Mononuclear cell (primary cell): Measurements from ENCODE around the gene PTMA. TPM values are rescaled to one million over a fixed set of nuclear protein-coding genes. Genes with fewer than 3 reads are reported as not detected.
"Not testable (repeated sequence)": the region's sequence is repeated elsewhere in the genome, so short reads cannot be mapped to it uniquely, and the experiment has no call there.

Experiments used
- H3K27me3 ChIP-seq: 2 replicates; pipeline ENCODE4 v1.6.0; 2011; ENCODE audit warnings: low read length, control low read depth; ENCODE audit not compliant: insufficient read depth
- H3K4me1 ChIP-seq: 2 replicates; pipeline ENCODE4 v1.5.1; 2011; ENCODE audit warnings: mild to moderate bottlenecking, low read length, control low read depth; ENCODE audit not compliant: insufficient read depth
- H3K4me3 ChIP-seq: 2 replicates; pipeline ENCODE4 v1.5.1; 2011; ENCODE audit warnings: mild to moderate bottlenecking, low read length, moderate library complexity
- H3K9me3 ChIP-seq: 2 replicates; pipeline ENCODE4 v1.5.1; 2011; ENCODE audit warnings: low read depth, mild to moderate bottlenecking, control low read depth, low read length
- total RNA-seq: library from RNA; depleted of rRNA; stranded (reverse); fragments of >200 nt; gene quantifications from one replicate; pipeline ENCODE4 v1.2.3, GENCODE V29; 2012

Gene PTMA
- total RNA-seq, 1 donor, result 1,408 TPM

DNA sequence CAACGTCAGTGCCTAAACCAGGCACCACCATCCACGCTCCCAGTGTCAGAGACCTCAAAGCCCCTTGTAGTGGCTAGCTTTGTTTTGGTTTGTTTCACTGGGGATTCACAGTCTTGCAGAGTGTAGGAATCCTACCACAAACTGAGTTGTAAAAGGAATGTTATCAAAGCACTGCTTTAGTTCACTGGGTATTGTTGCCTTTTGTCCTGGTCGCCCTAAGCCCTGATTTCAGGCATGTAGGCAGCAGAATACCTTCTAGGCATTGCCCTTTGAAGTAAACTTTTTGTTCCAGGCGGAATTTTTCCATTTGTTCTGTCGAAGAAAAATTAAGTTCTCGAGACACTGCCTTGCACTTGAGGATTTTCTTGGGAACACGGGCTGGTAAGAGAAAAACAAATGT, 29.4 kb downstream of the PTMA start:
- Histone ChIP-seq H3K9me3 (no peaks in the 10 kb centered on the region), H3K4me3 (no peak overlapping the region), H3K4me1 (no peaks in the 10 kb centered on the region), H3K27me3 (no peaks in the 10 kb centered on the region)

DNA sequence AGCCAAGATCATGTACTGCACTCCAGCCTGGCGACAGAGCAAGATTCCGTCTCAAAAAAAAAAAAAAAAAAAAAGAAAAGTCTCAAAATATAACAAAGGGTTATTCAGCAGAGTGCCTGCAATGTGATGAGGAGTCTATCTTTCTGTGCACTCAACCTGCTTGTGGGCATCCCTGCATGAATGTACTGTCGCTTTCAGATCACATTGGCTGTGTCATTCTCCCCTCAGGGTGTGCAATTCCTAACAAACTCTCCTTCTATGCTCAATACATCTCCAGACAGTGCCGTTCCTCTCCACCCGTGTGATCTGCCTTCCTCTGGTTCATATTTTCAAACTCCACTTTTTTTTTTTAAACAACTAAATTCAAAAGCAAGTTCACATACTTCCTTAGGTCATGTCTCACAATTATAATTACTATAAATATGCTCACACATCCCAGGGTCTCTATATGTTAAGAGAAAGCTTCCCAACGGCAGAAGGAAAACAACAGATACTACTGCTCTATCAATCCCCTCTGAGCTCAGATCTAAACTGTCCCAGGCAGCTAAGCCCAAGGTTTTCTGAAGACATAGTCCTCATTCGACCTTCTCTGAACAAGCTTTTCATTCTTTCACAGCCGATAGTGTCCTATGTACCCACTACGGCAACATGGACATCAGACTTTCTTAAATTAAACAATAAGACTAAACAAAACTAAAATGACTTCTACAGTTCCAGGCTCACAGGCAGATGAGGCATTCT, 35.2 kb downstream of the PTMA start:
- H3K4me3 ChIP-seq, result no peak overlapping the region
- H3K4me1 ChIP-seq, result no peaks in the 10 kb centered on the region
- no peaks in the 10 kb centered on the region for H3K27me3 ChIP-seq

DNA sequence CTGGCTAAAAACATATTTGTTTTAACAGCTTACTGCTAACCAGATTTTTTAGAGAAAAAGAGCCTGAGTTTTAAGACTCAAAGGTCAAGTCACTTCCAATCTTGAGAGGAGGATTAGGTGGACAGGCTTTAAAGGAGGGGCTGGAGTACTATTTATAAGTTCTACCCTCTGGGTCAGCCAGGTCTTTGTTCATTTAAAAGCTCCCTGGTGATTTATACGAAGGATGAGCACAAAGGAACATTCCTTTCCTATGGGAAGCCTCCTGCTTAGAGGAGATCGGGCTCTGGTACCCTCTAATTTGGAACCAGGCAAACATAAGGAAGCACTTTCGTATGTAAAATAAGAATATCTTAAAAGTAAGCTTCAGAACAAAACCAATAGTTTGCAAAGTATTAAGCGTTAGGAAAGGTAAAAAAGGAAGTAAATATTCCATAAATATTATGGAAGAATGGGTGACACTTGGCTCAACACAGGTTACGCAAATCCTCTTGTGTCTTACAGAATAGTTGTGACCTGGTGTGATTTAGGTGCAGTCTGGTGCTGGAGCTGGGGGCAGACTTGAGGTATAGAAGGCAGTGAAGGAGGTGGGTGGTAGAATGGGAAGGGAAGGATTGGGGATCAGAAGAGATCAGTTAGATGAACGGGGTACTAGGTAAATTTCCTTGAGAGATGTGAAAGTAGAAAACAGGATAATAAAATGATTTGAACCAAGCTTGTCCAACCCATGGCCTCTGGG, 37.1 kb downstream of the PTMA start:
- H3K4me3 ChIP-seq, result no peak overlapping the region
- H3K9me3 ChIP-seq, result no peaks in the 10 kb centered on the region
- H3K4me1 ChIP-seq, result no peaks in the 10 kb centered on the region
- no peaks in the 10 kb centered on the region for H3K27me3 ChIP-seq

More for the DNA sequence above, 35.2 kb downstream of the PTMA start:
- no peaks in the 10 kb centered on the region for H3K9me3 ChIP-seq

DNA sequence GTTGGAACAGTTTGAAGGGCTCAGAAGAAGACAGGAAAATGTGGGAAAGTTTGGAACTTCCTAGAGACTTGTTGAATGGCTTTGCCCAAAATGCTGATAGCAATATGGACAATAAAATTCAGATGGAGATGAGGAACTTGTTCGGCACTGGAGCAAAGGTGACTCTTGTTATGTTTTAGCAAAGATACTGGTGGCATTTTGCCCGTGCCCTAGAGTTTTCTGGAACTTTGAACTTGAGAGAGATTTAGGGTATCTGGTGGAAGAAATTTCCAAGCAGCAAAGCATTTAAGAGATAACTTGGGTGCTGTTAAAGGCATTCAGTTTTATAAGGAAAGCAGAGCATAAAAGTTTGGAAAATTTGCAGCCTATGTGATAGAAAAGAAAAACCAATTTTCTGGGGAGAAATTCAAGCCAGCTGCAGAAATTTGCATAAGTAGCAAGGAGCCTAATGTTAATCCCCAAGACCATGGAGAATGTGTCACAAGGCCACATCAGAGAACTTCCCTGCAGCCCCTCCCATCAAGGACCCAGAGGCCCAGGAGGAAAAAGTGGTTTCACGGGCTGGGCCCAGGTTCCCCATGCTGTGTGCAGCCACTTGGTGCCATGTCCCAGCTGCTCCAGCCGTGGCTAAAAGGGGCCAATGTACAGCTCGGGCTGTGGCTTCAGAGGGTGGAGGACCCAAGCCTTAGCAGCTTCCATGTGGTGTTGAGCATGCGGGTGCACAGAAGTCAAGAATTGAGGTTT, 40.0 kb downstream of the PTMA start:
- H3K4me3 ChIP-seq, H3K9me3 ChIP-seq, H3K27me3 ChIP-seq, H3K4me1 ChIP-seq: not testable (repeated sequence)

DNA sequence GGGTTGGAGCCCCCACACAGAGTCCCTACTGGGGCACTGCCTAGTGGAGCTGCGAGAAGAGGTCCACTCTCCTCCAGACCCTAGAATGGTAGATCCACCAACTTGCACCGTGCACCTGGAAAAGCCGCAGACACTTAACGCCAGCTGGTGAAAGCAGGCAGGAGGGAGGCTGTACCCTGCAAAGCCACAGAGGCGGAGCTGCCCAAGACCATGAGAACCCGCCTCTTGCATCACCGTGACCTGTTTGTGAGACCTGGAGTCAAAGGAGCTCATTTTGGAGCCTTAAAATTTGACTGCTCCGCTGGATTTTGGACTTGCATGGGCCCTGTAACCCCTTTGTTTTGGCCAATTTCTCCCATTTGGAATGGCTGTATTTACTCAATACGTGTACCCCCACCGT, 40.7 kb downstream of the PTMA start:
- H3K9me3 ChIP-seq, H3K4me3 ChIP-seq, H3K4me1 ChIP-seq, H3K27me3 ChIP-seq: not testable (repeated sequence)

DNA sequence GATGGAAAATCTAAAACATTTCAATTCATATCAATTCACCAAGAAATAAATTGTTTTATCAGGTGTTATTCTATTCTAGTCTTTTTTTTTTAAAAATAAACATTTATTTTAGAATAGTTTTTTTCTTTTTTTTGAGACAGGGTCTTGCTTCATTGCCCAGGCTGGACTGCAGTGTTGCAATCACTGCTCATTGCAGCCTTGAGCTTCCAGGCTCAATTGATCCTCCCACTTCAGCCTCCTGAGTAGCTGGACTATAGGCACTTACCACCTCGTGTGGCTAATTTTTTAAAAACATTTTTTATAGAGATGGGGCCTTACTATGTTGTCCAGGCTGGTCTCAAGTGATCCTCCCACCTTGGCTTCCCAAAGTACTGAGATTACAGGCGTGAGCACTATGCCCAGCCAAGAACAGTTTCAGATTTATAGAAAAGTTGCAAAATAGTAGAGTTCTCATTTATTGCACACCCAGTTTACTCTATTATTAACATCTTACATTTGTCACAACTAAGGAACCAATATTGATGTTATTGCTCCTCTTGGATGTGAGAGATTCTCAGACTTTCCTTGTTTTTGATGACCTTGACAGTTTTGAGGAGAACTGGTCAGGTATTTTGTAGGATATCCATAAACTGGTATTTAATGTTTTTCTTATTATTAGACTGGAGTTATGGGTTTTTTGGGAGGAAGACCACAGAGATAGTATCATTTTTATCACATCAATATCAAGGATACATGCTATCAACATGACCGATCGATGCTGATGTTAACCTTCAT, 42.9 kb downstream of the PTMA start:
- Histone ChIP-seq H3K4me3 (no peak overlapping the region), H3K9me3 (no peaks in the 10 kb centered on the region), H3K4me1 (no peaks in the 10 kb centered on the region), H3K27me3 (no peaks in the 10 kb centered on the region)

DNA sequence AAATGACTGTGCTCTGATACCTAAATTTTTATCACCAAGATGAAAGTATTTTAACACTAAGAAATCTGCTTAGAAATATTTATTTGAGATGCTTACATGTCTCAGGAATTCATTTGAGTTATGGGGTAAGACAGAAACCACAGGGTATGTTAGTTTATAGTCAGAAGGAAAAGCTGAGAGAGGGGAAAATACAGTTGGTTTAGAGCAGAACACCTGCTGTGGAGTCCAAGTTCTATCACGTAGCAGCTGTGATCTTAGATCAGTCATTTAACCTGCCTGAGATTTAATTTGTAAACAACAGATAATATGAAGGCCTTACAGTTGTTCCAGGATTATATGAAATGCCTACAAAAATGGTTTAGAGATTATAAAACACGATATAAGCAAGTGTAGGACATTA, 43.7 kb downstream of the PTMA start:
- Histone ChIP-seq H3K27me3 (no peaks in the 10 kb centered on the region), H3K9me3 (no peaks in the 10 kb centered on the region), H3K4me3 (no peak overlapping the region), H3K4me1 (no peaks in the 10 kb centered on the region)

DNA sequence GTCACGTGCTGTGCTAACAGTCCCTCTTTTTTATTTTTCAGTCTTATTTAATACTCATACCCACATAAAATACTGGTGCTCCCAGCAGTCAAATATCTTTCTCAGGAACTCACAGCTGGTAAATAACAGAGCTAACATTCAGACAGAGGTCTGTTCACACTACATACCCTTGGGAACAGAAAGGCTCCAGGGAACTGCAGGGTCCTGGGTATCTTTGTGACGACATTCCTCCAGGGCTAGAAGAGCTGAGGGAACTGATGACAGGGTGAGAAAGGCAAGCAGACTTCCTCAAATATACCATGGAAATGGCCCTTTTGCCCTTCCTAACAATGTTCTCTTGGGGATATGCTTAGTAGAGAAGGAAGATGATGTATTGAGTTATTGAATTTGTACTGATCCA, 53.4 kb downstream of the PTMA start:
- Histone ChIP-seq H3K4me3 (no peak overlapping the region), H3K4me1 (peaks cover 10% of the 10 kb centered on the region), H3K27me3 (no peaks in the 10 kb centered on the region), H3K9me3 (no peaks in the 10 kb centered on the region)

Other genes with a start within 250 kb of the PTMA start
- 182 TPM for gene NCL, start 244.0 kb upstream of the PTMA start, total RNA-seq
- 1.8 TPM for gene NMUR1, start 178.1 kb upstream of the PTMA start, total RNA-seq
- gene TEX44, start 115.7 kb upstream of the PTMA start, total RNA-seq, result not detected
- gene PDE6D, start 72.8 kb downstream of the PTMA start, total RNA-seq, result 11.5 TPM
- gene COPS7B, start 77.9 kb downstream of the PTMA start, total RNA-seq, result 13.6 TPM
- not detected for gene NPPC, start 217.9 kb downstream of the PTMA start, total RNA-seq